ENCODE measurements around the gene CDCA8.

Gene CDCA8

GRCh38 chr1:37714689-37715088 lies 22.4 kb downstream of the CDCA8 start:
- TF ChIP-seq EZH2 (IDR thresholded peaks at IDR 0.05), result no peak
- Histone ChIP-seq H3K9me3 (ENCODE audit: low read depth, low read length) (no peaks in the 10 kb centered on the region), H3K9ac (ENCODE audit: insufficient read length) (no peak overlapping the region), H3K27ac (no peak overlapping the region), H3K4me3 (no peak overlapping the region), H3K36me3 (ENCODE audit: insufficient read depth, low read length) (peaks cover 7% of the 10 kb centered on the region; the same call in 1 of the 2 replicates)
- no peak for DNase-seq (ENCODE audit: low read depth, low spot score)

DNA sequence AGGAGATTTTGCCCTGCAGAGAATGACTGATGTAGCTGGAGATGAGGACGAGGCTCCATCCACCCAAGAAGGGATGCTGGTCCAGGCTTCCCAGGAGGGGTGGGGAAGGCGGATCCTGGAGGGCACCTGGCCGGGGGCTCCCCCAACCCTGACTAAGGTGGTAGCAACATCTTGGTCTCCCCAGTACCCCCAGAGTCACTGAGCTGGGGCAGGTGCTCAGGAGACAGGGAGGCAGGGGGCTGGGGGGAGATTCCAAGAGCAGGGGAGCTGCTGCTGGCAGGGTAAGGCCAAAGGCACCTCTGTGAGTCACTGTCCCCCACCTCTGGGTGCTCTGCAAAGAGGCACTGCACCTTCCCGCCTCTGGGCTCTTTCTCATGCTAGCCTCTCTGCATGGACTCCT lies 24.0 kb downstream of the CDCA8 start:
- DNase-seq (ENCODE audit: low read depth, low spot score), result no peak
- no peak overlapping the region for H3K9ac ChIP-seq (ENCODE audit: insufficient read length)
- no peak overlapping the region for H3K27ac ChIP-seq
- H3K4me3 ChIP-seq, result no peak overlapping the region
- H3K36me3 ChIP-seq (ENCODE audit: insufficient read depth, low read length), result no peaks in the 10 kb centered on the region
- no peak for TF ChIP-seq EZH2 (IDR thresholded peaks at IDR 0.05)
- no peak for TF ChIP-seq FOXP2 (optimal IDR thresholded peaks at IDR 0.05; ENCODE audit: control extremely low read depth, extremely low read length, insufficient read depth)
- TF ChIP-seq POLR2AphosphoS5 (IDR thresholded peaks at IDR 0.05; ENCODE audit: borderline replicate concordance, low read depth, low read length), result no peak
- no peaks in the 10 kb centered on the region for H3K9me3 ChIP-seq (ENCODE audit: low read depth, low read length)

GRCh38 chr1:37717631-37718030 lies 25.3 kb downstream of the CDCA8 start:
- Histone ChIP-seq H3K9me3 (ENCODE audit: low read depth, low read length) (no peaks in the 10 kb centered on the region), H3K4me3 (no peak overlapping the region), H3K36me3 (ENCODE audit: insufficient read depth, low read length) (no peaks in the 10 kb centered on the region), H3K27ac (no peak overlapping the region), H3K9ac (ENCODE audit: insufficient read length) (no peak overlapping the region)
- TF ChIP-seq POLR2AphosphoS5 (IDR thresholded peaks at IDR 0.05; ENCODE audit: borderline replicate concordance, low read depth, low read length) (no peak), EZH2 (IDR thresholded peaks at IDR 0.05) (no peak), FOXP2 (optimal IDR thresholded peaks at IDR 0.05; ENCODE audit: control extremely low read depth, extremely low read length, insufficient read depth) (no peak)
- DNase-seq (ENCODE audit: low read depth, low spot score), result no peak

- Histone ChIP-seq H3K36me3 (ENCODE audit: insufficient read depth, low read length) (no peaks in the 10 kb centered on the region), H3K9me3 (ENCODE audit: low read depth, low read length) (no peaks in the 10 kb centered on the region), H3K9ac (ENCODE audit: insufficient read length) (no peak overlapping the region), H3K27ac (no peak overlapping the region), H3K4me3 (no peak overlapping the region)
- TF ChIP-seq POLR2AphosphoS5 (IDR thresholded peaks at IDR 0.05; ENCODE audit: borderline replicate concordance, low read depth, low read length) (no peak), FOXP2 (optimal IDR thresholded peaks at IDR 0.05; ENCODE audit: control extremely low read depth, extremely low read length, insufficient read depth) (no peak), EZH2 (IDR thresholded peaks at IDR 0.05) (no peak)
- DNase-seq (ENCODE audit: low read depth, low spot score), result no peak
These were observed 26.0 kb downstream of the CDCA8 start for GRCh38 chr1:37718181-37718900.

DNA sequence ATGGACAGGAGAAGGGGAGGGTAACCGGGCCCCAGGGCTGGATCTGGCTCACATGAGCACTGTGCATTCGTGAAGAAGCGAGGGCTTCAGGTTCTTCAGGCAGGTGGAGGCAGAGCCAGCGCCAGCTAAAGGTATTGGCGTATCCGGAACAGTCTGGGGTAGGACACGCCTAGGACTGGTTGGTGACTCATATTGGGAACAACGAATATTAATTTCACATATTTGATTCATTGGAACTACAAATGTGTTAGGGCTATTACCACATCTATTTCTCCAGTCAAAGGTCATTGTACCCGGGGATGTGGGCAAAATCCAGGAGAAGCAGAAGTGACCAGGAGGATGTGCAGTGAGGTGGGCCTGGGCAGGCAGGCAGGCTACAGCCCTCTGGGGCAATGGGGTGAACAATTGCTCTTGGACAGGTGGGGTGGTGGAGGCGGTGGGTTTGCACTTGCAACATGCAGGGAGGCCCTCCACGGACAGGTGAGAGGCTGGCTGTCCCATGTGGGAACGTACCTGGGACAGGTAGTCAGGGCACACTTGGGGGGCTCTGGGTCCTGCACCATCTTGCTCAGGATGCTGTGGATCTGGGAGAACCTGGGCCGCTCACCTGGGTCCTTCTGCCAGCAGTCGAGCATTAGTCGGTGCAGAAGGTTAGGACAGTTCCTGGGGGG lies 26.7 kb downstream of the CDCA8 start:
- H3K4me3 ChIP-seq, result no peak overlapping the region
- H3K9ac ChIP-seq (ENCODE audit: insufficient read length), result no peak overlapping the region
- H3K36me3 ChIP-seq (ENCODE audit: insufficient read depth, low read length), result no peaks in the 10 kb centered on the region
- no peak for DNase-seq (ENCODE audit: low read depth, low spot score)
- H3K9me3 ChIP-seq (ENCODE audit: low read depth, low read length), result no peaks in the 10 kb centered on the region
- no peak for TF ChIP-seq EZH2 (IDR thresholded peaks at IDR 0.05)
- no peak for TF ChIP-seq FOXP2 (optimal IDR thresholded peaks at IDR 0.05; ENCODE audit: control extremely low read depth, extremely low read length, insufficient read depth)
- TF ChIP-seq POLR2AphosphoS5 (IDR thresholded peaks at IDR 0.05; ENCODE audit: borderline replicate concordance, low read depth, low read length), result no peak
- H3K27ac ChIP-seq, result no peak overlapping the region

GRCh38 chr1:37719572-37720195 lies 27.4 kb downstream of the CDCA8 start:
- Histone ChIP-seq H3K36me3 (ENCODE audit: insufficient read depth, low read length) (no peaks in the 10 kb centered on the region), H3K9me3 (ENCODE audit: low read depth, low read length) (no peaks in the 10 kb centered on the region), H3K4me3 (no peak overlapping the region), H3K27ac (no peak overlapping the region), H3K9ac (ENCODE audit: insufficient read length) (no peak overlapping the region)
- TF ChIP-seq FOXP2 (optimal IDR thresholded peaks at IDR 0.05; ENCODE audit: control extremely low read depth, extremely low read length, insufficient read depth), result no peak
- no peak for TF ChIP-seq EZH2 (IDR thresholded peaks at IDR 0.05)
- no peak for TF ChIP-seq POLR2AphosphoS5 (IDR thresholded peaks at IDR 0.05; ENCODE audit: borderline replicate concordance, low read depth, low read length)
- DNase-seq (ENCODE audit: low read depth, low spot score), result no peak

- DNase-seq (ENCODE audit: low read depth, low spot score), result no peak
- H3K9me3 ChIP-seq (ENCODE audit: low read depth, low read length), result no peaks in the 10 kb centered on the region
- H3K9ac ChIP-seq (ENCODE audit: insufficient read length), result no peak overlapping the region
These were observed 28.2 kb downstream of the CDCA8 start for GRCh38 chr1:37720231-37721130.

DNA sequence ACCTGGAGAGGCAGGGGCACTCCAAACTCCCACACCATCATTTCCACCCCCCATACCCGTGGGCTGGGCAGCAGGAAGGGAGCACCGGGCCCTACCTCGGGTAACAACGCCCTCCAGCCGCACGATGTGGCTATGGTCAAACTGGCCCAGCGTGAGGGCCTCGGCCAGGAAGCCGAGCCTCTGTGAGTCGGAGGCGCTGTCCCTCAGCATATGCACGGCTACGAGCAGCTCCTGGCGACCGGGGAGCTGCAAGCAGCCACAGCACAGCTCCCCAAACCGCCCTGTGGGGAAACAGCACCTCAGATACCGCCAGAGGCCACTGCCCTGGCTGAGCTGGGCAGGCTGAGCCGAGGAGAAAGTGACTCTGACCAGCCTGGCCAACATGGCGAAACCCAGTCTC lies 29.2 kb downstream of the CDCA8 start:
- Histone ChIP-seq H3K9ac (ENCODE audit: insufficient read length) (no peak overlapping the region), H3K9me3 (ENCODE audit: low read depth, low read length) (no peaks in the 10 kb centered on the region), H3K36me3 (ENCODE audit: insufficient read depth, low read length) (no peaks in the 10 kb centered on the region), H3K4me3 (no peak overlapping the region), H3K27ac (no peak overlapping the region)
- no peak for DNase-seq (ENCODE audit: low read depth, low spot score)
- TF ChIP-seq FOXP2 (optimal IDR thresholded peaks at IDR 0.05; ENCODE audit: control extremely low read depth, extremely low read length, insufficient read depth), result no peak
- no peak for TF ChIP-seq EZH2 (IDR thresholded peaks at IDR 0.05)
- TF ChIP-seq POLR2AphosphoS5 (IDR thresholded peaks at IDR 0.05; ENCODE audit: borderline replicate concordance, low read depth, low read length), result no peak

More at GRCh38 chr1:37720231-37721130, 28.2 kb downstream of the CDCA8 start:
- Histone ChIP-seq H3K27ac (no peak overlapping the region), H3K36me3 (ENCODE audit: insufficient read depth, low read length) (no peaks in the 10 kb centered on the region), H3K4me3 (no peak overlapping the region)
- TF ChIP-seq POLR2AphosphoS5 (IDR thresholded peaks at IDR 0.05; ENCODE audit: borderline replicate concordance, low read depth, low read length) (no peak), EZH2 (IDR thresholded peaks at IDR 0.05) (no peak), FOXP2 (optimal IDR thresholded peaks at IDR 0.05; ENCODE audit: control extremely low read depth, extremely low read length, insufficient read depth) (no peak)
